ENCODE data around the gene SPAG5. TPM values are rescaled to one million over a fixed set of nuclear protein-coding genes. Genes with fewer than 3 reads are reported as not detected.

Gene SPAG5
- total RNA-seq, 2 donors from 2014 or later, result 25.6 to 81.8 TPM

DNA sequence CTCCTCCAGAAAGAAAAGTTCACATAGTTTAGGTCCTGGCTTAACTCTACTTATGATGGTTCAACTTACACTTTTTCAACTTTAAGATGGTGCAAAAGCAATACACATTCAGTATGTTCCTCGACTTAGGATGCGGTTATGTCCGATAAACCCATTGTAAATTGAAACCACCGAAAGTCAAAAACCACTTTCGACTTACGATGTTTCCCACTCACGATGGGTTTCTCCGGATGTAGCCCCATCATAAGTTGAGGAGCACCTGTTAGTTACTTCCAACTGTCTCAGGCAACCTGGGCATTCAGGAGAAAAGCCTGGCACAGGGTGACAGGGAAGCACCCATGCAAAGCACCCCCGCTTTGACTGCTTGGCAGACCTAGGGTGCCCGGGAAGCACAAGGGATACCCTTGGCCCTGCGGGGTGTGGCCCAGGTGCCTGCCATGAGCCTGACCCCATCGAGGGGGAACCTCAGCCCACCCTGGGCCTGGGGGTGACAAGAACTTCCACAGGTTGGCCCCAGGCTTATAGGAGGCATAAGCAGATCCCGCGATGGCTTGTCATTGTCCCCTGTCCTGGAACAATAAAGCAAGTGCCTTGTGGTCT is 60.4 kb downstream of the SPAG5 start:
- no peaks in the 10 kb centered on the region for H3K36me3 ChIP-seq
- no peak overlapping the region for H3K9ac ChIP-seq (ENCODE audit: low read depth in 2 of 2, low read length in 2 of 2)
- H3K4me3 ChIP-seq, result no peak overlapping the region
- TF ChIP-seq, protein P1, sequence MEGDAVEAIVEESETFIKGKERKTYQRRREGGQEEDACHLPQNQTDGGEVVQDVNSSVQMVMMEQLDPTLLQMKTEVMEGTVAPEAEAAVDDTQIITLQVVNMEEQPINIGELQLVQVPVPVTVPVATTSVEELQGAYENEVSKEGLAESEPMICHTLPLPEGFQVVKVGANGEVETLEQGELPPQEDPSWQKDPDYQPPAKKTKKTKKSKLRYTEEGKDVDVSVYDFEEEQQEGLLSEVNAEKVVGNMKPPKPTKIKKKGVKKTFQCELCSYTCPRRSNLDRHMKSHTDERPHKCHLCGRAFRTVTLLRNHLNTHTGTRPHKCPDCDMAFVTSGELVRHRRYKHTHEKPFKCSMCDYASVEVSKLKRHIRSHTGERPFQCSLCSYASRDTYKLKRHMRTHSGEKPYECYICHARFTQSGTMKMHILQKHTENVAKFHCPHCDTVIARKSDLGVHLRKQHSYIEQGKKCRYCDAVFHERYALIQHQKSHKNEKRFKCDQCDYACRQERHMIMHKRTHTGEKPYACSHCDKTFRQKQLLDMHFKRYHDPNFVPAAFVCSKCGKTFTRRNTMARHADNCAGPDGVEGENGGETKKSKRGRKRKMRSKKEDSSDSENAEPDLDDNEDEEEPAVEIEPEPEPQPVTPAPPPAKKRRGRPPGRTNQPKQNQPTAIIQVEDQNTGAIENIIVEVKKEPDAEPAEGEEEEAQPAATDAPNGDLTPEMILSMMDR (IDR thresholded peaks at IDR 0.05), result no peak
- no peak for DNase-seq
- H3K9me3 ChIP-seq, result no peaks in the 10 kb centered on the region
- H3K4me1 ChIP-seq, result no peaks in the 10 kb centered on the region
- intact Hi-C loops (cut with DNase I), result no loop called here
- H3K27me3 ChIP-seq, result no peaks in the 10 kb centered on the region
- no peak overlapping the region for H3K27ac ChIP-seq

DNA sequence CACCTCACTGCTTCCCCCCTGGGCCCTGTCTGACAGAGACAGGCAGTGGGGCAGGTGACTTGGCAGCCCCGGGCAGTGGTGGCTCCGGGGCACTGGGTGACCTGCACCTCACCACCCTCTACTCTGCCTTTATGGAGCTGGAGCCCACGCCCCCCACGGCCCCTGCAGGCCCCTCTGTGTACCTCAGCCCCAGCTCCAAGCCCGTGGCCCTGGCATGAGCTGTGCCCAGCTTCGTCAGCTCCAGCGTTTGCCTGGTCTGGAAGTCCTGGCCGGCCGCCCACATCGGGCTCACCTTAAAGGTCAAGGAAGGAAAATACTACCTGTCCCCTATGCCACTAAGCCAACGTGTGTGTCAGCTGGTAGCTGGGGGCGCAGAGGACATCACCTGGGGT is 61.6 kb downstream of the SPAG5 start:
- Histone ChIP-seq H3K4me3 (no peak overlapping the region), H3K36me3 (no peaks in the 10 kb centered on the region), H3K4me1 (peaks cover 9% of the 10 kb centered on the region), H3K27me3 (no peaks in the 10 kb centered on the region), H3K9ac (ENCODE audit: low read depth in 2 of 2, low read length in 2 of 2) (no peak overlapping the region), H3K9me3 (no peaks in the 10 kb centered on the region), H3K27ac (no peak overlapping the region)
- no peak for DNase-seq
- intact Hi-C loops (cut with DNase I), result no loop called here
- TF ChIP-seq, protein P1 (IDR thresholded peaks at IDR 0.05), result no peak

DNA sequence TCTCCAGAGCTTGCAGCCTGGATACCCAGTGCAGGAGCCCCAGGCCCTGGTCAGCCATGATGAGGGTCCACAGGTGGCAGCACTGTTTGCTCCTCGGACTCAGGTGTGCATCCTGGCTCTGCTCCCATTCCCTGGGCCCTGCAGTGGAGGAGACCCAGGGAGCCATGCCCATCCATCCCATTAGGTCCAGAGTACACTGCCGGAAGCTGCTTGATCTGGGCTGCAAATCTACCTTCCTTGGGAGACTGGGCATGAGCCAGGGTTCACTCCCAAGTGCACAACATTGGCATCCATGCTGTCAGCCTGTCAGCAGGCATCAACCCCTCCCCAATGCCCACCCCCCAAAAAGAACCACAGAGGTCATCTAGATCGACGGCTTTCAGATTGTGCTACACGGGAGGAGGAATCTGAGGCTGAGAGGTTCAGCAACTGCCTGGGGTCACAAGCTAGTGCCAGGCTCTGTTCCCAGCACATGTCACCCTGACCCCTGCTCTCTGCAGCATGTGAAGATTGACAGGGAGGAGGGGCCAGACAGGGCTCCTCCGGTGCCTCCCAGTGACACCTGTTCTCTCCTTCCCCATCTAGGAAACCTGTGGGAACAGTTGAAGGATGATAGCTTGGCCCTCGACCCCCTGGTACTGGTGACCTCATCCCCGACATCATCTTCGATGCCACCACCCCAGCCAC is 62.1 kb downstream of the SPAG5 start:
- Histone ChIP-seq H3K36me3 (no peaks in the 10 kb centered on the region), H3K9ac (ENCODE audit: low read depth in 2 of 2, low read length in 2 of 2) (no peak overlapping the region), H3K27me3 (no peaks in the 10 kb centered on the region), H3K4me1 (peaks cover 9% of the 10 kb centered on the region), H3K4me3 (no peak overlapping the region), H3K27ac (no peak overlapping the region), H3K9me3 (no peaks in the 10 kb centered on the region)
- intact Hi-C loops (cut with DNase I), result no loop called here
- no peak for DNase-seq
- TF ChIP-seq, protein P1 (IDR thresholded peaks at IDR 0.05), result no peak

DNA sequence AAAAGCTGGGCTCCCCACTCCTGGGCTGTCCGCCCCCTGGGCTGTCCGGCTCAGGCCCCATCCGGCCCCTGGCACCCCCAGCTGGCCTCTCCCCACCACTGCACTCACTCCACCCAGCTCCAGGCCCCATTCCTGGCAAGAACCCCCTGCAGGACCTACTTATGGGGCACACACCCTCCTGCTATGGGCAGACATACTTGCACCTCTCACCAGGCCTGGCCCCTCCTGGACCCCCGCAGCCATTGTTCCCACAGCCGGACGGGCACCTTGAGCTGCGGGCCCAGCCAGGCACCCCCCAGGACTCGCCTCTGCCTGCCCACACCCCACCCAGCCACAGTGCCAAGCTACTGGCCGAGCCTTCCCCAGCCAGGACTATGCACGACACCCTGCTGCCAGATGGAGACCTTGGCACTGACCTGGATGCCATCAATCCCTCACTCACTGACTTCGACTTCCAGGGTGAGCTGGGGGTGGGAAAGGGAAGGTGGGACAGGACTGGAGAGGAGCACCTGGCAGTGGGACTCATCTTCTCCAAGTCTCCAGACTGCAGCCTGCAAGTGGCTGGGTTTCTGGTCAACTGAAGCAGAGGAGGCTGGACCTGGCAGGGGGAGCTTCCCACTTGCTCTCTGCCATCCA is 64.0 kb downstream of the SPAG5 start:
- no peak for DNase-seq
- Histone ChIP-seq H3K4me3 (no peak overlapping the region), H3K4me1 (peaks cover 9% of the 10 kb centered on the region), H3K9ac (ENCODE audit: low read depth in 2 of 2, low read length in 2 of 2) (no peak overlapping the region), H3K27me3 (no peaks in the 10 kb centered on the region), H3K36me3 (no peaks in the 10 kb centered on the region), H3K27ac (no peak overlapping the region), H3K9me3 (no peaks in the 10 kb centered on the region)
- intact Hi-C loops (cut with DNase I), result no loop called here
- TF ChIP-seq, protein P1 (IDR thresholded peaks at IDR 0.05), result no peak

DNA sequence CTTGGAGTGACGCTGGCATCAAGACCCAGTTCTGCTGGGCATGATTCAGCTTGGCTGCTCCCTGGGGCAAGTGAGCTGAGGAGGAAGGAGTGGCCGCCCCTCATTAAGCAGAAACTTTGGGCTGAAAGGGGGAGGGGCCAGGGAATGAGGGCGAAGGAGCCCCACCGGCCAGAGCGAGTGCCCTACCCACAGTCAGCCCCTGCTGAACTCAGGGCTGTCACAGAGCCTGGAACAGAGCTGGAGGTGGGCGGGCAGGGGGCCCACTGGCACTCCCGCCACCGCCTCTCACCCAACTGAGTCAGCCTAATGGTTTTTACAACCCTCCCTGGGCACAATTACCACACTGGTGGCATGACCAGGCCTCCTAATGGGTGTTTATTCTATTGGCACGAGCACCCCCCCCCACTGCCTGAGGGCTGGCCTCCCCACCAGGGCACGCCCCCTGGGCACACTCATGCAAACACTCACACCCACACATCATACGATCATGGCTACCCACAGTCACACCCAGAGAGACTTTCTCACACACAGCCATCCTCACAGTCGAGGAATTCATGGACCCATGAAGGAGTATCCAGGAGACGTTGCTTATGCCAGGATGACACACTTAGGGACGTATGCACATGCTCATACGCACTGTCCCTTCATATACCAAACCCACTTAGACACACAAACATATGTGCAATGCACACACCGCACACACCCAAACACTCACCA is 65.6 kb downstream of the SPAG5 start:
- no peak overlapping the region for H3K4me3 ChIP-seq
- H3K9me3 ChIP-seq, result no peaks in the 10 kb centered on the region
- H3K36me3 ChIP-seq, result no peaks in the 10 kb centered on the region
- H3K27me3 ChIP-seq, result no peaks in the 10 kb centered on the region
- no peak overlapping the region for H3K9ac ChIP-seq (ENCODE audit: low read depth in 2 of 2, low read length in 2 of 2)
- TF ChIP-seq, protein P1 (IDR thresholded peaks at IDR 0.05), result no peak
- H3K27ac ChIP-seq, result no peak overlapping the region
- DNase-seq, result no peak
- H3K4me1 ChIP-seq, result peaks cover 15% of the 10 kb centered on the region
- intact Hi-C loops (cut with DNase I), result no loop called here

Data from colonic mucosa (tissue), 4 donors.